Common myeloid progenitor, CD34-positive (primary cell): ENCODE data around the gene DOCK8.

Experiments used
- CTCF ChIA-PET: fragments of 350-600 bp; sonication (Branson Sonifier 250); formaldehyde crosslinking; loops from one replicate; lab custom pipeline; 2021; ENCODE audit warnings: antibody characterized with exemption; lab: Charles Lee
- POLR2A ChIA-PET: fragments of 350-600 bp; sonication (Branson Sonifier 250); formaldehyde crosslinking; loops from one replicate; lab custom pipeline; 2021; ENCODE audit warnings: antibody characterized with exemption; lab: Charles Lee
- DNase-seq, 3 donors: peaks; one replicate each; pipeline versions ENCODE4 v3.0.0 to v3.0.0-alpha.2; 2013
- H3K27ac ChIP-seq, 2 experiments: 1 replicate in 1 of 2; 2 replicates in 1 of 2; pipeline ENCODE4 v1.7.0; 2013; ENCODE audit warnings: inconsistent platforms in 2 of 2, low read length in 2 of 2, mild to moderate bottlenecking in 2 of 2, low read depth in 1 of 2, moderate library complexity in 1 of 2; ENCODE audit not compliant: severe bottlenecking in 2 of 2, insufficient read depth in 1 of 2, poor library complexity in 1 of 2
- H3K27me3 ChIP-seq, 5 experiments: replicated peaks in 2 of 5; 1 replicate in 3 of 5; 2 replicates in 2 of 5; pipeline versions ENCODE4 v1.6.1 to v1.7.0; 2013; ENCODE audit warnings: low read length in 4 of 5, mild to moderate bottlenecking in 2 of 5, moderate library complexity in 2 of 5, inconsistent platforms in 1 of 5; ENCODE audit not compliant: insufficient read depth in 5 of 5, control insufficient read depth in 4 of 5
- H3K36me3 ChIP-seq, 4 experiments: 1 replicate in 2 of 4; 2 replicates in 2 of 4; pipeline versions ENCODE4 v1.6.1 to v1.7.0; 2013; ENCODE audit warnings: low read length in 3 of 4, control low read depth in 1 of 4, mild to moderate bottlenecking in 1 of 4; ENCODE audit not compliant: control insufficient read depth in 4 of 4, insufficient read depth in 4 of 4
- H3K4me1 ChIP-seq, 4 experiments: 1 replicate in 3 of 4; 2 replicates in 1 of 4; pipeline versions ENCODE4 v1.6.1 to v1.7.1; 2013; ENCODE audit warnings: low read length in 3 of 4, mild to moderate bottlenecking in 3 of 4, control low read depth in 1 of 4, inconsistent platforms in 1 of 4, moderate library complexity in 1 of 4; ENCODE audit not compliant: control insufficient read depth in 4 of 4, insufficient read depth in 4 of 4; ENCODE audit errors: control extremely low read depth in 1 of 4
- H3K4me3 ChIP-seq, 7 experiments: 1 replicate in 4 of 7; 2 replicates in 3 of 7; pipeline versions ENCODE4 v1.5.1 to v1.7.0; 2013; ENCODE audit warnings: mild to moderate bottlenecking in 7 of 7, low read length in 6 of 7, moderate library complexity in 6 of 7, inconsistent platforms in 2 of 7, low read depth in 2 of 7, control low read depth in 1 of 7; ENCODE audit not compliant: insufficient read depth in 4 of 7, control insufficient read depth in 1 of 7; ENCODE audit errors: extremely low read depth in 1 of 7
- H3K9me3 ChIP-seq, 5 experiments: 1 replicate in 4 of 5; 2 replicates in 1 of 5; pipeline versions ENCODE4 v1.6.1 to v1.7.1; 2013; ENCODE audit warnings: low read length in 4 of 5, mild to moderate bottlenecking in 2 of 5, inconsistent platforms in 1 of 5, low read depth in 1 of 5, moderate library complexity in 1 of 5; ENCODE audit not compliant: control insufficient read depth in 4 of 5, insufficient read depth in 2 of 5; ENCODE audit errors: control extremely low read depth in 1 of 5
- WGBS: methylation state at CpG from one replicate; pipeline ENCODE4 v1.1.5; 2013; ENCODE audit not compliant: insufficient coverage; 5-methylcytosine and 5-hydroxymethylcytosine counted together

The DOCK8 gene

DNA sequence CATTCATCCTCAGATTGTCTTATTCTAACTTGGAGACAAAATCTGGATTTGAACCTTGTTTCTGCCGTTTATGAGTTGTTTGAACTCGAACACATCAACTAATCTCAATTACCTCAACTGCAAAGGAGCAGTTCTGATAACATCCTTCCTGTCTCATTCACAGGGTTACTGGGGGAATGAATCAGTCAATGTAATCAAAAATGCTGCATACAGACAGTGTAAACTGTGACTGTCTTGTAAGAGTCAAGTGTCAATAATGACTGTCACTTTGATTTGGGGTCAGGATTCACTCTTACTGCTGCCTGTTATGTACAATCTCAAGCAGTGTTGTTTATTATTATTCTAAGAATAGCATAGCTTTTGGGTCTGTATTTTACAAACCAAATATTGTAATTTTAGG is 273.8 kb downstream of the DOCK8 start:
- POLR2A ChIA-PET = no interaction called here
- CTCF ChIA-PET = no interaction called here
- 100% methylated on average over 1 of the region's 2 CpGs for WGBS
- Histone ChIP-seq H3K4me1 (no peaks in the 10 kb centered on the region), H3K9me3 (peaks cover 0 to 16% (median 7%) of the 10 kb centered on the region in 5 experiments), H3K27me3 (no peaks in the 10 kb centered on the region), H3K27ac (no peak overlapping the region), H3K36me3 (no peaks in the 10 kb centered on the region), H3K4me3 (no peak overlapping the region)
- no peak for DNase-seq

- ChIA-PET CTCF (interaction anchor here (1.4 kb wide), 1 partner anchor 14 kb away, joined by 4 read pairs; the partner anchor contains the start of gene KANK1), POLR2A (no interaction called here)
- 92% methylated on average over 4 of the region's 7 CpGs for WGBS
These were observed 274.8 kb downstream of the DOCK8 start for GRCh38 chr9:489198-490197.

GRCh38 chr9:494764-495163 is 280.1 kb downstream of the DOCK8 start:
- Histone ChIP-seq H3K36me3 (no peaks in the 10 kb centered on the region), H3K27ac (no peak overlapping the region), H3K4me1 (no peaks in the 10 kb centered on the region), H3K27me3 (peaks cover 0 to 6% (median under 1%) of the 10 kb centered on the region in 5 experiments), H3K4me3 (no peak overlapping the region), H3K9me3 (no peaks in the 10 kb centered on the region)
- DNase-seq = no peak
- POLR2A ChIA-PET = no interaction called here
- CTCF ChIA-PET = no interaction called here
- 100% methylated on average over 1 of the region's 1 CpG for WGBS

More at GRCh38 chr9:489198-490197, 274.8 kb downstream of the DOCK8 start:
- no peak for DNase-seq
- H3K4me1 ChIP-seq = no peaks in the 10 kb centered on the region
- H3K36me3 ChIP-seq = no peaks in the 10 kb centered on the region
- peaks cover 0 to 2% (median 0%) of the 10 kb centered on the region in 5 experiments for H3K27me3 ChIP-seq
- no peak overlapping the region for H3K27ac ChIP-seq
- H3K9me3 ChIP-seq = peaks cover 0 to 6% (median 0%) of the 10 kb centered on the region in 5 experiments
- no peak overlapping the region for H3K4me3 ChIP-seq

GRCh38 chr9:495739-496138 is 281.1 kb downstream of the DOCK8 start:
- Histone ChIP-seq H3K4me1 (no peaks in the 10 kb centered on the region), H3K9me3 (no peaks in the 10 kb centered on the region), H3K27ac (no peak overlapping the region), H3K36me3 (no peaks in the 10 kb centered on the region), H3K27me3 (peaks cover 0 to 9% (median 5%) of the 10 kb centered on the region in 5 experiments), H3K4me3 (no peak overlapping the region)
- WGBS = 100% methylated on average over 1 of the region's 1 CpG
- ChIA-PET CTCF (no interaction called here), POLR2A (no interaction called here)
- DNase-seq = no peak

DNA sequence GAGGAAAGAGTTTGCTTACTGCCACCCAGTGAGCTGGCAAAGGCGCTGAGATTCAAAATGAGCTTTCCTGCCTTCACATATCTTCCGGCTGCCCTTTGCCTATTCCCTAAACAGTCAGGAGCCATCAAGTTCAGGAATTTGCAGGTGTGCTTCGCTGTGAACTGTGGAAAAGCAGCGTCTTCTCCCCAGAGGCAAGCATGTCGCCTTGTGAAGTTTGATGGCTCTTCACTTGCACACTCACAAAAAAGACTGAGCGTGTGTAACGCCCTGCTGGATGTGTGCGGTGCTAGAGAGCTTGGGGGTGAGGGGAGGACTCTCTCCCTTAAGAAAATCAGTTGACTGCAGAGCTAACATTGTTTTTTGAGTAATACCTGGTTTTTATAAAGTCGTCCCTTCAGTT is 288.7 kb downstream of the DOCK8 start:
- WGBS = 91% methylated on average over 7 of the region's 9 CpGs
- Histone ChIP-seq H3K9me3 (no peaks in the 10 kb centered on the region), H3K36me3 (no peaks in the 10 kb centered on the region), H3K27ac (no peak overlapping the region), H3K4me3 (peak overlapping the region in 2 of 7 experiments; percentile 47 to 58), H3K27me3 (peaks cover 0 to 44% (median 26%) of the 10 kb centered on the region in 5 experiments), H3K4me1 (peaks cover 0 to 22% (median 17%) of the 10 kb centered on the region in 4 experiments)
- CTCF ChIA-PET = interaction anchor here (0.9 to 2.0 kb wide), 3 partner anchors 13 to 33 kb away, joined by 3 to 4 read pairs (median 4); no protein-coding TSS in a partner anchor
- POLR2A ChIA-PET = no interaction called here
- DNase-seq = no peak

DNA sequence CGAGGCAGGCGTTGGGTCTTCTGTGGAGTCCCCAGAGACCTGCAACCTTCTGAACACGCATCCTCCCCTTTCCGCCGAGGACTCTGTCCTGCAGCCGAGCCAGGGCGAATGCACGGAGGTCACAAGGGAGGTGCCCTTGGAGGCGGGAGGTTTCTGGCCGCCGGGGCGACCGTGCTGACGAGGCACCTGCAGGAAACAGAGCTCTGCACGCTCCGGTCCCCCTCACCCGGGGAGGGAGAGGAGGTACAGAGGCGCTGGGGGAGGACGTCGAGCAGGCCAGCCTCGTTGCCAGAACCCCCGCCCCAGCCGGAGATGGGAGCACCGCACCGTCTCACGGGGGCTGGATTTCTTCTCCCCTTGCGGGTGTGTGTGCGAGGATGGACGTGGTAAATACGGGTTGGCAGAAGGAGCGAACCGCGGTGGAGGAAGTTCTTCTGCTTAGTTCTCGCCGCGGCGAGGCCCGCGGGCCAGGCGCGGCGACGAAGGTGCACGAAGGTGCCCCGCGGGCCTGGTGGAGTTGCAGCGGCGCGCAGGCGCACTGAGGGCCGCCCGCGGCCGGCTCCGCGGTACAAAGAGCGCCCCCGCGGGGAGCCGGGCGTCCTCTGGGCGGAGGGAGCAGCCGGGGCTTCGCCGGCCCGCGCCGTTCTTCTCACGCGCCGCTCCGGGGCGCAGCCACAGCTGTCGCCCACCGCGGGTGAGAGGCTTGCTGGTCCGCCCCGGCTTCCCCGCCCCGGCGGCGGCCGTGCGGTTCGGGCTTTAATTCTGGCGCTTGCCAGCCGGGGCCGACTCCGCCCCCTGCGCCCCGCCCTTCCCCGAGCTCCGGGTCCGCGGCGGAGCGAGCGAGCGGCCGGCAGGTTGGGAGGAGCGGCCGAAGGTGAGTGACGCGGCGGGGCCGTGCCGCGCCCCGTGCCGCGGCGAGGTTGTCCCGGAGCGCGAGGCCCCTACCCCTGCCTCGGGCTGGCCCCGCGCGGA is 289.5 kb downstream of the DOCK8 start, which contains the start of gene KANK1:
KANK1 (plus strand) TSS at position 815 of the 972 bp plus-strand sequence.
- H3K4me3 ChIP-seq = peak within 1 kb of the TSS; percentile 32 to 77 (median 58)
- DNase-seq = peak; percentile 67 to 81 (median 76)
- H3K9me3 ChIP-seq = no peaks in the 10 kb centered on the region
- CTCF ChIA-PET = interaction anchor here (1.0 to 2.0 kb wide), 3 partner anchors 14 to 29 kb away, joined by 3 to 4 read pairs (median 4); no protein-coding TSS in a partner anchor
- H3K4me1 ChIP-seq = peaks cover 0 to 22% (median 17%) of the 10 kb centered on the region in 4 experiments
- no peak within 1 kb of the TSS for H3K27ac ChIP-seq
- POLR2A ChIA-PET = no interaction called here
- peaks cover 0 to 47% (median 26%) of the 10 kb centered on the region in 5 experiments for H3K27me3 ChIP-seq
- WGBS = under 1% methylated on average over 95 of the region's 119 CpGs
- H3K36me3 ChIP-seq = no peaks in the 10 kb centered on the region
